Neutrophil (primary cell): ENCODE data around the gene GPC5.
"Not testable (repeated sequence)": the region's sequence is repeated elsewhere in the genome, so short reads cannot be mapped to it uniquely, and the experiment has no call there.

Source experiments
- H3K27ac ChIP-seq: fragments of 200-600 bp; sonication (generic); 2 replicates; pipeline ENCODE4 v1.5.1; 2016; ENCODE audit warnings: mild to moderate bottlenecking, moderate library complexity
- H3K27me3 ChIP-seq: fragments of 200-600 bp; sonication (generic); 2 replicates; pipeline ENCODE4 v1.6.0; 2016; ENCODE audit warnings: mild to moderate bottlenecking
- H3K36me3 ChIP-seq: fragments of 200-600 bp; sonication (generic); 2 replicates; pipeline ENCODE4 v1.5.1; 2017
- H3K4me1 ChIP-seq, 2 experiments: fragments of 200-600 bp in 1 of 2; sonication (generic) in 1 of 2; 1 replicate in 1 of 2; 2 replicates in 1 of 2; pipeline versions ENCODE4 v1.5.1 to v1.6.1; 2013 to 2016; ENCODE audit warnings: low read depth in 1 of 2, low read length in 1 of 2, mild to moderate bottlenecking in 1 of 2, moderate library complexity in 1 of 2; ENCODE audit not compliant: control insufficient read depth in 1 of 2, insufficient read depth in 1 of 2
- H3K4me3 ChIP-seq, 2 experiments: fragments of 200-600 bp in 1 of 2; sonication (generic) in 1 of 2; 1 replicate in 1 of 2; 2 replicates in 1 of 2; pipeline ENCODE4 v1.5.1; 2013 to 2016; ENCODE audit warnings: low read depth in 1 of 2, low read length in 1 of 2, mild to moderate bottlenecking in 1 of 2, moderate library complexity in 1 of 2
- H3K9me3 ChIP-seq: fragments of 200-600 bp; sonication (generic); 2 replicates; pipeline ENCODE4 v1.5.1; 2016
- CTCF ChIP-seq: fragments of 200-600 bp; sonication (generic); IDR thresholded peaks from 2 replicates; pipeline ENCODE4 v1.5.1; 2016; ENCODE audit warnings: antibody characterized with exemption

Gene GPC5

GRCh38 chr13:91405240-91405639, 6.8 kb downstream of the GPC5 start:
- Histone ChIP-seq H3K9me3 (no peaks in the 10 kb centered on the region), H3K4me3 (no peak overlapping the region), H3K27me3 (peaks cover 18% of the 10 kb centered on the region), H3K4me1 (no peaks in the 10 kb centered on the region), H3K36me3 (no peaks in the 10 kb centered on the region), H3K27ac (no peak overlapping the region)
- TF ChIP-seq CTCF: no peak

GRCh38 chr13:91406619-91407018, 8.2 kb downstream of the GPC5 start:
- no peak for TF ChIP-seq CTCF
- H3K9me3 ChIP-seq: no peaks in the 10 kb centered on the region
- no peaks in the 10 kb centered on the region for H3K36me3 ChIP-seq
- H3K4me3 ChIP-seq: no peak overlapping the region
- H3K4me1 ChIP-seq: no peaks in the 10 kb centered on the region
- no peak overlapping the region for H3K27ac ChIP-seq
- peaks cover 4% of the 10 kb centered on the region for H3K27me3 ChIP-seq

- no peak overlapping the region for H3K27ac ChIP-seq
- no peaks in the 10 kb centered on the region for H3K9me3 ChIP-seq
- no peaks in the 10 kb centered on the region for H3K27me3 ChIP-seq
- no peak overlapping the region for H3K4me3 ChIP-seq
- no peaks in the 10 kb centered on the region for H3K4me1 ChIP-seq
- H3K36me3 ChIP-seq: no peaks in the 10 kb centered on the region
- no peak for TF ChIP-seq CTCF
Observed at GRCh38 chr13:91408971-91409370, 10.6 kb downstream of the GPC5 start.

- H3K36me3 ChIP-seq, H3K9me3 ChIP-seq, H3K27ac ChIP-seq, H3K4me3 ChIP-seq, H3K4me1 ChIP-seq, H3K27me3 ChIP-seq: not testable (repeated sequence)
Observed at GRCh38 chr13:91416579-91416978, 18.2 kb downstream of the GPC5 start.

- Histone ChIP-seq H3K36me3 (no peaks in the 10 kb centered on the region), H3K9me3 (no peaks in the 10 kb centered on the region), H3K27ac (no peak overlapping the region), H3K27me3 (no peaks in the 10 kb centered on the region), H3K4me1 (no peaks in the 10 kb centered on the region), H3K4me3 (no peak overlapping the region)
- no peak for TF ChIP-seq CTCF
Observed at GRCh38 chr13:91417660-91418325, 19.4 kb downstream of the GPC5 start.

- no peak for TF ChIP-seq CTCF
- H3K27ac ChIP-seq: no peak overlapping the region
- no peaks in the 10 kb centered on the region for H3K4me1 ChIP-seq
- no peak overlapping the region for H3K4me3 ChIP-seq
- no peaks in the 10 kb centered on the region for H3K9me3 ChIP-seq
- H3K27me3 ChIP-seq: no peaks in the 10 kb centered on the region
- no peaks in the 10 kb centered on the region for H3K36me3 ChIP-seq
Observed at GRCh38 chr13:91426913-91427312, 28.5 kb downstream of the GPC5 start.

GRCh38 chr13:91438674-91439073, 40.3 kb downstream of the GPC5 start:
- not testable (repeated sequence) for H3K4me1 ChIP-seq, H3K36me3 ChIP-seq, H3K27me3 ChIP-seq, H3K9me3 ChIP-seq, H3K4me3 ChIP-seq, H3K27ac ChIP-seq
